ENCODE results near the gene CLEC2D.
A peak's percentile ranks its signal among the peaks of the same experiment; 100 is the strongest.
"Not testable (repeated sequence)": the region's sequence is repeated elsewhere in the genome, so short reads cannot be mapped to it uniquely, and the experiment has no call there.

Gene CLEC2D

DNA sequence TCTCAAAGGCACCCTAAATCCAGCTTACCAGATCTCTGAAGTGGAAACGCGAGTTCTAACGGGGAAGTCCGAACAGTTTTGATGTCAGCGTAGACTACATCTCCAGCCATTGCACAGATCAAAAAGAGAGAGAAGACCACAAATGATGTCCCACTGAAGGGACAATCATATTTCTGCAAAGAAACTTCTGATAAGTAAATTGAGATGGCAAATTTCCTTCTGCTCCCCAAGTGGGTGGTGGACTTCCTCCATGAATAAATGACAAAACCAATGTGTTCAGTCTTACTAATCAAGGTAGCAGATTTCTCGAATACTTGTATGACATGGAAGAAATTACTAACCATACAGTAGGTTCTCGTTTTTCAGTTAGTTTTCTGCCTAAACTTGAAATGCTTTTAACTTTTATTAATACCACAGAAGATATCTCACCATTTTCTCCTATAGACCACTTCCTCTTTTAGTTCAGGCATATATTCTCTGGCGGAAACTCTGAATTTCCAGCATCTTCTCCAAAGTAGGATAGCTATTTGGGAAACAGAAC, 63.5 kb downstream of the CLEC2D start, which contains the start of gene CLECL1:
Gene CLECL1 (minus strand): TSS at position 177 of the 541 bp plus-strand sequence.
- Histone ChIP-seq H3K9me3 (ENCODE audit: control insufficient read depth in 1 of 2, low read length in 2 of 2) (no peaks in the 10 kb centered on the region), H3K27me3 (ENCODE audit: low read depth, low read length) (no peaks in the 10 kb centered on the region), H3K36me3 (ENCODE audit: control insufficient read depth in 1 of 2, insufficient read depth in 2 of 2, low read length in 2 of 2) (no peaks in the 10 kb centered on the region), H3K27ac (ENCODE audit: low read length) (peak within 1 kb of the TSS; percentile 74), H3K4me1 (ENCODE audit: control insufficient read depth in 1 of 2, insufficient read depth in 2 of 2, low read length in 2 of 2) (no peaks in the 10 kb centered on the region), H3K4me3 (ENCODE audit: low read depth in 1 of 2, low read length in 2 of 2) (no peak within 1 kb of the TSS)

DNA sequence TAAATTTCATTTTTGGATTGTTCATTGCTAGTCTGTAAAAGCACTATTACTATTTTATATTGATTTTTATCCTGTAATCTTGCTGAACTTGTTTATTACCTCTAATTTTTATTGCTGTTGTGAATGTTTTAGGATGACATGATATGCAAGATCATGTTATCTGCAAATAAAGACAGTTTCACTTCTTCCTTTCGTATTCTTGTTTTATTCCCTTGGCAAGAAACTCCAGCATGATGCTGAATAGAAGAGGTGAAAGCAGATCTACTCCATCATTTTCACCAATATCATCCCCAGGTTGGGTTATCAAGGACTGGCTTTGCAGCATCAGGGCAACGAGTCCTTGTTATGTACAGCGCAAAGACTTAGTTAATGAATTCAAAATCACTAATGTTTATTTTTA, 66.1 kb downstream of the CLEC2D start:
- Histone ChIP-seq H3K36me3 (ENCODE audit: control insufficient read depth in 1 of 2, insufficient read depth in 2 of 2, low read length in 2 of 2) (no peaks in the 10 kb centered on the region), H3K27ac (ENCODE audit: low read length) (no peak overlapping the region)

DNA sequence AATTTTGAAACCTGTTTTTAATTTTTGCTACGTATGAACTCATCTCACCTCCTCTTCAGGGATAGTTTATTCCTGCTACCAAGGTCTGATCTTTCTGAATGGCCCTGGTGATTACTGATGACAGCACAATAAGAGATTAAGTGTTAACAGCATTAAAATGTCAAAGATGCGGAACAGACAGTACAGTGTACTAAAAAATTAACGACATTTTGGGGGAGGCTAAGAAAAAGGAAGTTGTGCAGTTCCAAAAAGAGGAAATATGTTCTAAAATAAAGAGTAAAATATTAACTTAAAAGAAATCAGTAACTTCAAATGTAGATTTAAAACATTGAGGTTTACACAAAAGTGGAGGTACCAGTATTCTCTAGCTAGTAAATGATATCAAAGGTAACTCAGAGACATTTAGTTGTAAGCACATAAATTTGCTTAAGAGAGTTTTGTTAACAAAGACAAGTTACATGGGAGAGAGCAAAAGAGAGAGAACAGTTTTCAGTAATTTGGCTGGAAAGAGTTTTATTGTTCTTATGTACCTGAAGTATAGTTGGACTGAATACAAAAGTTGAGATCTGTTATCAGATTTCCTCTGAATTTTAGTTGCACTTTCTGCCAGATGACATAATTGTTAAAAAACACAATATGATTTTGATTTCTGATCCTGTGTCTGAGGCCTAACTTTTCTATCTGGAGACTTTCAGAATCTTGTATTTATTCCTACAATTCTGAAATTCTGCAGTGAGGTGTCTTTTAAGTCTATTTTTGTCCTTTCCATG, 67.6 kb downstream of the CLEC2D start:
- H3K9me3 ChIP-seq (ENCODE audit: control insufficient read depth in 1 of 2, low read length in 2 of 2), result no peaks in the 10 kb centered on the region
- H3K4me1 ChIP-seq (ENCODE audit: control insufficient read depth in 1 of 2, insufficient read depth in 2 of 2, low read length in 2 of 2), result no peaks in the 10 kb centered on the region
- H3K36me3 ChIP-seq (ENCODE audit: control insufficient read depth in 1 of 2, insufficient read depth in 2 of 2, low read length in 2 of 2), result no peaks in the 10 kb centered on the region
- no peaks in the 10 kb centered on the region for H3K27me3 ChIP-seq (ENCODE audit: low read depth, low read length)
- H3K4me3 ChIP-seq (ENCODE audit: low read depth in 1 of 2, low read length in 2 of 2), result no peak overlapping the region
- H3K27ac ChIP-seq (ENCODE audit: low read length), result peak overlapping the region; percentile 48

More for the DNA sequence above, 66.1 kb downstream of the CLEC2D start:
- Histone ChIP-seq H3K9me3 (ENCODE audit: control insufficient read depth in 1 of 2, low read length in 2 of 2) (no peaks in the 10 kb centered on the region), H3K4me3 (ENCODE audit: low read depth in 1 of 2, low read length in 2 of 2) (no peak overlapping the region), H3K4me1 (ENCODE audit: control insufficient read depth in 1 of 2, insufficient read depth in 2 of 2, low read length in 2 of 2) (no peaks in the 10 kb centered on the region), H3K27me3 (ENCODE audit: low read depth, low read length) (no peaks in the 10 kb centered on the region)

DNA sequence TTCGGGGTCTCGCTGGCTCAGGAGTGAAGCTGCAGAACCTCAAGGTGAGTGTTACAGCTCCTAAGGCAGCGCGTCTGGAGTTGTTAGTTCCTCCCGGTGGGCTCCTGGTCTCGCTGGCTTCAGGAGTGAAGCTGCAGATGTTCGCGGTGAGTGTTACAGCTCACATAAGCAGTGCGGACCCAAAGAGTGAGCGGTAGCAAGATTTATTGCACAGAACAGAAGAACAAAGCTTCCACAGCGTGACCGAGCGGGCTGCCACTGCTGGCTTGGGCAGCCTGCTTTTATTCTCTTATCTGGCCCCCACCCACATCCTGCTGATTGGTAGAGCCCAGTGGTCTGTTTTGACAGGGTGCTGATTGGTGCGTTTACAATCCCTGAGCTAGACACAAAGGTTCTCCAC, 69.4 kb downstream of the CLEC2D start:
- not testable (repeated sequence) for H3K27ac ChIP-seq (ENCODE audit: low read length); H3K36me3 ChIP-seq (ENCODE audit: control insufficient read depth in 1 of 2, insufficient read depth in 2 of 2, low read length in 2 of 2); H3K4me1 ChIP-seq (ENCODE audit: control insufficient read depth in 1 of 2, insufficient read depth in 2 of 2, low read length in 2 of 2); H3K9me3 ChIP-seq (ENCODE audit: control insufficient read depth in 1 of 2, low read length in 2 of 2); H3K27me3 ChIP-seq (ENCODE audit: low read depth, low read length); H3K4me3 ChIP-seq (ENCODE audit: low read depth in 1 of 2, low read length in 2 of 2)

DNA sequence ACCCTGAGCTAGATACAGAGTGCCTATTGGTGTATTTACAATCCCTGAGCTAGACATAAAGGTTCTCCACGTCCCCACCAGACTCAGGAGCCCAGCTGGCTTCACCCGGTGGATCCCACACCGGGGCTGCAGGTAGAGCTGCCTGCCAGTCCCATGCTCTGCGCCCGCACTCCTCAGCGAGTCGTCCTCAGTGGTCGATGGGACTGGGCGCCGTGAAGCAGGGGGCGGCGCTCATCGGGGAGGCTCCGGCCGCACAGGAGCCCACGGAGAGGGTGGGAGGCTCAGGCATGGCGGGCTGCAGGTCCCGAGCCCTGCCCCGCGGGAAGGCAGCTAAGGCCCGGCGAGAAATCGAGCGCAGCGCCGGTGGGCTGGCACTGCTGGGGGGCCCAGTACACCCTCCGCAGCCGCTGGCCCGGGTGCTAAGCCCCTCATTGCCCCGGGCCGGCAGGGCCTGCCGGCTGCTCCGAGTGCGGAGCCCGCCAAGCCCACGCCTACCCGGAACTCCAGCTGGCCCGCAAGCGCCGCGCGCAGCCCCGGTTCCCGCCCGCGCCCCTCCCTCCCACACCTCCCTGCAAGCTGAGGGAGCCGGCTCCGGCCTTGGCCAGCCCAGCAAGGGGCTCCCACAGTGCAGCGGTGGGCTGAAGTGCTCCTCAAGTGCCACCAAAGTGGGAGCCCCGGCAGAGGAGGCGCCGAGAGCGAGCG, 70.0 kb downstream of the CLEC2D start:
- H3K27ac ChIP-seq (ENCODE audit: low read length); H3K36me3 ChIP-seq (ENCODE audit: control insufficient read depth in 1 of 2, insufficient read depth in 2 of 2, low read length in 2 of 2); H3K27me3 ChIP-seq (ENCODE audit: low read depth, low read length); H3K4me1 ChIP-seq (ENCODE audit: control insufficient read depth in 1 of 2, insufficient read depth in 2 of 2, low read length in 2 of 2); H3K9me3 ChIP-seq (ENCODE audit: control insufficient read depth in 1 of 2, low read length in 2 of 2): not testable (repeated sequence)
- H3K4me3 ChIP-seq (ENCODE audit: low read depth in 1 of 2, low read length in 2 of 2), result peak overlapping the region in 1 of 2 donors; percentile 54

DNA sequence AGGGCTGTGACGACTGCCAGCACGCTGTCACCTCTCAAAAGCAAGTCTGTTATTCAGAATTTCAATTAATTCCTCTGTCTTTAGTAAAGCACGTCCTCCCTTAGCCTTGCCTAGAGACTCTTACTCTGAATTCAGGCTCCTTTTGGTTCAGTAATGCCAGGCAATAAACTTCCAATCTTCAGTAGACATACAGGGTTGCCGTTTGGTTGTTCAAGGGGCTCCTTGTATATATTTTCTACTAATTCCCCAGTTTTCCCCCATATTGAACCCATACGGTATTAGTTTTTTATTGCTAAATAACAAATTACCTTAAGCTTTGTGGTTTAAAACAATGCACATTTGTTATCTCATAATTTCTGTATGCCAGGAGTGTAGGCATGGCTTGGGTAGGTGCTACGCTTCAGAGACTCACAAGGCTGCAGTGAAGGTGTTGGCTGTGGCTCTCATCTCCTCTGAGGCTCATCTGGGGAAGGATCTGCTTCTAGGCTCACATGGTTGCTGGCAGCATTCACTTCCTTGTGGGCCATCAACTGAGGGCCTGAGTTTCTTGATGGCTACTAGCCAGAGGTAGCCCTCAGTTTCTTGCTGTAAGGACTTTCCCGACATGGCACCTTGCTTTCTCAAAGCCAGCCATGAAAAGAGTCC, 70.7 kb downstream of the CLEC2D start:
- H3K4me3 ChIP-seq (ENCODE audit: low read depth in 1 of 2, low read length in 2 of 2), result peak overlapping the region in 1 of 2 donors; percentile 54
- no peak overlapping the region for H3K27ac ChIP-seq (ENCODE audit: low read length)
- H3K36me3 ChIP-seq (ENCODE audit: control insufficient read depth in 1 of 2, insufficient read depth in 2 of 2, low read length in 2 of 2), result no peaks in the 10 kb centered on the region
- no peaks in the 10 kb centered on the region for H3K27me3 ChIP-seq (ENCODE audit: low read depth, low read length)
- H3K4me1 ChIP-seq (ENCODE audit: control insufficient read depth in 1 of 2, insufficient read depth in 2 of 2, low read length in 2 of 2), result no peaks in the 10 kb centered on the region
- no peaks in the 10 kb centered on the region for H3K9me3 ChIP-seq (ENCODE audit: control insufficient read depth in 1 of 2, low read length in 2 of 2)

DNA sequence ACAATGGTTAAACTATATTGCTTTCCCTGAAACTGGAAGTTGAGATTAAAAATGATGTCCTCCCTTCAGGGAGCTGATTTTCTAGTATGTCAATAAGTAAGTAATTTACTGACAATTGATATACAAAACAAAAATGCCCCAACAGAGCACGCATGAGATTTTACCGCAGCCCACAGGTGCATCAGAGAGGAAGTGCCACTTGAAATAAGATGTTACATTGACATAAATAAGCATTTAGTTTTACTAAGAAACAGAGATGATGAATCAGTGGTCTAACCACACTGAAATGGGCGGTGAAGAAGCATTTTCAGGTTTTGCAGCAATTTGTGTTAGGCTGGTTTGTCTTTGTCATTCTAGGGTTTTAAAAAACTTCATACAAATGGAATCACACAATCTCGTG, 72.2 kb downstream of the CLEC2D start:
- Histone ChIP-seq H3K4me3 (ENCODE audit: low read depth in 1 of 2, low read length in 2 of 2) (no peak overlapping the region), H3K9me3 (ENCODE audit: control insufficient read depth in 1 of 2, low read length in 2 of 2) (no peaks in the 10 kb centered on the region), H3K27me3 (ENCODE audit: low read depth, low read length) (no peaks in the 10 kb centered on the region), H3K27ac (ENCODE audit: low read length) (no peak overlapping the region), H3K36me3 (ENCODE audit: control insufficient read depth in 1 of 2, insufficient read depth in 2 of 2, low read length in 2 of 2) (no peaks in the 10 kb centered on the region), H3K4me1 (ENCODE audit: control insufficient read depth in 1 of 2, insufficient read depth in 2 of 2, low read length in 2 of 2) (no peaks in the 10 kb centered on the region)

DNA sequence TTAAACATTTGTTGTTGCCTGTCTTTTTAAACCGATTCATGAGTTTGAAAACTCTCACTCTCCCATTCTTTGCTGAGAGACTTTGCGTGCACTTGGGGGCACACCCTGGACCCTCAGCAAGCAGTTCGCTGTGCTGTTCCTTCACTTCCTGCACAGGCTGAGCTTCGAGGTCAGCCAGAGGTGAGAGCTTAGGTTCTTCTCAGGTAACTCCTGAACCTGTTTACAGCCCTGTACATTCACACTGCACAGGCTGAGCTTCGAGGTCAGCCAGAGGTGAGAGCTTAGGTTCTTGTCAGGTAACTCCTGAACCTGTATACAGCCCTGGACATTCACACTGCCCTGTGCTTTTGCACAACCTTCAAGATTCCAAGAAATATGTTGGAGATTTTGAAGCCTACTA, 73.1 kb downstream of the CLEC2D start:
- no peak overlapping the region for H3K4me3 ChIP-seq (ENCODE audit: low read depth in 1 of 2, low read length in 2 of 2)

DNA sequence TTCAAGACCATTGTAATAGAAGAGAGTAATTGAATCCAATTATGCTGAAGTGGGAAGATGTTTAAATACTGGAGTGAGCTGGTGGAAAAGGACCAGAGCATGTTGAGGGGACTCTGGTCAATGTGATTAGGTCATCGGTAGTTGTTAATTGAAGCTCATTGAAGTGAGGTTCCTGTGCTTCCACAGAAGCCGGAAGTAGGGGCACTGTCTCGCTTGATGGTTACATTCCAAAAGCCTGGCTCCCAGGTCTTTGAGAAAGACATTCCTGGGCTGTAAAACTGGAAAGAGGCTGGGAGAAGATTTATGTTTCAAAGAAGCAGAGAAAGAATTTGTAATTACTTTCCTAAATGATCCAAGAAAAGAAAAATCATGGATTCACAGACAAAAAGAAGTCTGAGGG, 75.7 kb downstream of the CLEC2D start:
- Histone ChIP-seq H3K27ac (ENCODE audit: low read length) (no peak overlapping the region), H3K9me3 (ENCODE audit: control insufficient read depth in 1 of 2, low read length in 2 of 2) (no peaks in the 10 kb centered on the region), H3K27me3 (ENCODE audit: low read depth, low read length) (no peaks in the 10 kb centered on the region), H3K36me3 (ENCODE audit: control insufficient read depth in 1 of 2, insufficient read depth in 2 of 2, low read length in 2 of 2) (no peaks in the 10 kb centered on the region), H3K4me1 (ENCODE audit: control insufficient read depth in 1 of 2, insufficient read depth in 2 of 2, low read length in 2 of 2) (no peaks in the 10 kb centered on the region), H3K4me3 (ENCODE audit: low read depth in 1 of 2, low read length in 2 of 2) (no peak overlapping the region)

More for the DNA sequence above, 73.1 kb downstream of the CLEC2D start:
- Histone ChIP-seq H3K27ac (ENCODE audit: low read length) (no peak overlapping the region), H3K36me3 (ENCODE audit: control insufficient read depth in 1 of 2, insufficient read depth in 2 of 2, low read length in 2 of 2) (no peaks in the 10 kb centered on the region), H3K27me3 (ENCODE audit: low read depth, low read length) (no peaks in the 10 kb centered on the region), H3K4me1 (ENCODE audit: control insufficient read depth in 1 of 2, insufficient read depth in 2 of 2, low read length in 2 of 2) (no peaks in the 10 kb centered on the region), H3K9me3 (ENCODE audit: control insufficient read depth in 1 of 2, low read length in 2 of 2) (no peaks in the 10 kb centered on the region)

Data from muscle layer of duodenum (tissue), 2 donors.